Caco-2 (cell line): Measurements from ENCODE around the gene ECHS1. TPM values are rescaled to one million over a fixed set of nuclear protein-coding genes. Genes with fewer than 3 reads are reported as not detected.
"Not testable (repeated sequence)": the region's sequence is repeated elsewhere in the genome, so short reads cannot be mapped to it uniquely, and the experiment has no call there.

ENCODE experiments used
- BruUV-seq: library from RNA; stranded (reverse); fragments of 400-500 nt; replicated peaks from 2 replicates; lab custom pipeline; 2021; lab: Mats Ljungman, UMichigan
- CTCF ChIA-PET: fragments of 300-600 bp; sonication (Branson Sonifier 250); formaldehyde crosslinking; loops from one replicate; lab custom pipeline; 2022; ENCODE audit warnings: antibody characterized with exemption; lab: Charles Lee
- POLR2A ChIA-PET: fragments of 300-600 bp; sonication (Branson Sonifier 250); formaldehyde crosslinking; loops from one replicate; lab custom pipeline; 2022; ENCODE audit warnings: antibody characterized with exemption; lab: Charles Lee
- DNase-seq, 2 experiments: peaks; one replicate each; pipeline versions ENCODE4 v3.0.0 to v3.0.0-alpha.2; 2020 to 2022
- H3K27me3 ChIP-seq: replicated peaks from 2 replicates; pipeline ENCODE4 v1.6.0; 2011; ENCODE audit warnings: low read length; ENCODE audit not compliant: control insufficient read depth, insufficient read depth
- H3K36me3 ChIP-seq: 2 replicates; pipeline ENCODE4 v1.5.1; 2011; ENCODE audit warnings: low read length; ENCODE audit not compliant: control insufficient read depth, insufficient read depth
- H3K4me1 ChIP-seq: fragments of 250-450 bp; sonication (Bioruptor Pico); 2 replicates; pipeline ENCODE4 v1.5.1; 2020; ENCODE audit warnings: mild to moderate bottlenecking
- H3K4me3 ChIP-seq: 2 replicates; pipeline ENCODE4 v1.5.1; 2011; ENCODE audit warnings: low read depth, mild to moderate bottlenecking, control low read depth, low read length
- H3K9me3 ChIP-seq: fragments of 250-450 bp; sonication (Bioruptor Pico); 2 replicates; pipeline ENCODE4 v1.5.1; 2020; ENCODE audit warnings: mild to moderate bottlenecking, moderate library complexity
- H3K27ac Mint-ChIP-seq: one replicate; pipeline ENCODE4 v1.8.0; 2022; ENCODE audit warnings: mixed read lengths; ENCODE audit not compliant: unreplicated experiment
- H3K27me3 Mint-ChIP-seq: one replicate; pipeline ENCODE4 v1.8.0; 2022; ENCODE audit warnings: mixed read lengths; ENCODE audit not compliant: insufficient read depth, unreplicated experiment
- H3K36me3 Mint-ChIP-seq: one replicate; pipeline ENCODE4 v1.8.0; 2022; ENCODE audit warnings: mild to moderate bottlenecking, mixed read lengths; ENCODE audit not compliant: insufficient read depth, unreplicated experiment
- H3K4me1 Mint-ChIP-seq: one replicate; pipeline ENCODE4 v1.8.0; 2022; ENCODE audit warnings: low read depth, mixed read lengths; ENCODE audit not compliant: unreplicated experiment
- H3K4me3 Mint-ChIP-seq: one replicate; pipeline ENCODE4 v1.8.0; 2022; ENCODE audit warnings: mild to moderate bottlenecking, moderate library complexity, mixed read lengths; ENCODE audit not compliant: unreplicated experiment
- H3K9me3 Mint-ChIP-seq: one replicate; pipeline ENCODE4 v1.8.0; 2022; ENCODE audit warnings: mixed read lengths; ENCODE audit not compliant: unreplicated experiment
- intact Hi-C: fragments of 100-400 bp; cut with micrococcal nuclease; formaldehyde crosslinking; loops from one replicate; pipeline ENCODE4 v1.10.0; 2022; ENCODE audit not compliant: unreplicated experiment
- total RNA-seq: library from RNA; stranded (reverse); gene quantifications from 2 replicates; pipeline ENCODE4 v1.2.3, GENCODE V29; 2022
- TF ChIP-seq, protein P1 (sequence below), 2 experiments: fragments of 200-600 bp in 1 of 2; IDR thresholded peaks; 1 replicate in 1 of 2; 2 replicates in 1 of 2; pipeline versions ENCODE4 v1.5.1 to v1.8.0; 2011 to 2022; ENCODE audit warnings: antibody characterized with exemption in 1 of 2, control low read depth in 1 of 2, inconsistent platforms in 1 of 2, low read depth in 1 of 2, low read length in 1 of 2, mild to moderate bottlenecking in 1 of 2, moderate library complexity in 1 of 2; ENCODE audit not compliant: insufficient read depth in 1 of 2, severe bottlenecking in 1 of 2, unreplicated experiment in 1 of 2

The ECHS1 gene
- total RNA-seq, 1 experiment from 2014 or later = 247 TPM

DNA sequence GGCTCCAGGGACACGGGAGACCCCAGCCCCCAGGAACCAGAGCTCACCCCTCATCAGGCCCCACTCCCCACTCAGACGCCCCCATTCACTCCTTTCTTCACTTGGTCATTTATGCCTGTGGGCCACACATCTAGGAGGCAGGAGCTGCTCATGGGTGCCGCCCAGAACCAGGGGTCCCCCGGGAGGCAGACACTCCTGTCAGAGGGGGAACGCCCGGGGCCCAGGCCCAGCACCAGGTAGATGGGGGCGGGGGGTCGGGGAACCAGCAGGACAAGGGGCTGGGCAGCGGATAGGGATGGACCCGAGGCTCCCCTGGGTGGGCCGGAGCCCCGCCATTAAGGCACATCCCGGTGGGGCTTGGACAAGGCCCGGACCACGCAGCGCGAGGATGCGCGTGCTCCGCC is 48.3 kb downstream of the ECHS1 start:
- peak overlapping the region; percentile 86 for H3K4me3 Mint-ChIP-seq
- DNase-seq = no peak
- no peak overlapping the region for H3K4me3 ChIP-seq
- H3K27ac Mint-ChIP-seq = no peak overlapping the region
- no peaks in the 10 kb centered on the region for H3K27me3 ChIP-seq
- no peaks in the 10 kb centered on the region for H3K36me3 ChIP-seq
- H3K9me3 ChIP-seq = peaks cover 13% of the 10 kb centered on the region
- intact Hi-C loops = loop anchor here (5.0 kb wide), 1 partner anchor 67 kb away; the partner anchor contains the start of gene MTG1
- H3K4me1 Mint-ChIP-seq = peaks cover 7% of the 10 kb centered on the region
- no TSS peak for BruUV-seq
- peaks cover 6% of the 10 kb centered on the region for H3K27me3 Mint-ChIP-seq
- ChIA-PET POLR2A (interaction anchor here (0.7 to 0.9 kb wide), 2 partner anchors 27 to 54 kb away, joined by 4 to 7 read pairs; partner anchors contain the start of gene PAOX), CTCF (interaction anchor here (0.8 kb wide), 2 partner anchors 11 to 67 kb away, joined by 3 to 6 read pairs; no protein-coding TSS in a partner anchor)
- H3K36me3 Mint-ChIP-seq = peaks cover 8% of the 10 kb centered on the region
- H3K4me1 ChIP-seq = peaks cover 11% of the 10 kb centered on the region; the same call in 1 of the 2 replicates
- TF ChIP-seq, protein P1, sequence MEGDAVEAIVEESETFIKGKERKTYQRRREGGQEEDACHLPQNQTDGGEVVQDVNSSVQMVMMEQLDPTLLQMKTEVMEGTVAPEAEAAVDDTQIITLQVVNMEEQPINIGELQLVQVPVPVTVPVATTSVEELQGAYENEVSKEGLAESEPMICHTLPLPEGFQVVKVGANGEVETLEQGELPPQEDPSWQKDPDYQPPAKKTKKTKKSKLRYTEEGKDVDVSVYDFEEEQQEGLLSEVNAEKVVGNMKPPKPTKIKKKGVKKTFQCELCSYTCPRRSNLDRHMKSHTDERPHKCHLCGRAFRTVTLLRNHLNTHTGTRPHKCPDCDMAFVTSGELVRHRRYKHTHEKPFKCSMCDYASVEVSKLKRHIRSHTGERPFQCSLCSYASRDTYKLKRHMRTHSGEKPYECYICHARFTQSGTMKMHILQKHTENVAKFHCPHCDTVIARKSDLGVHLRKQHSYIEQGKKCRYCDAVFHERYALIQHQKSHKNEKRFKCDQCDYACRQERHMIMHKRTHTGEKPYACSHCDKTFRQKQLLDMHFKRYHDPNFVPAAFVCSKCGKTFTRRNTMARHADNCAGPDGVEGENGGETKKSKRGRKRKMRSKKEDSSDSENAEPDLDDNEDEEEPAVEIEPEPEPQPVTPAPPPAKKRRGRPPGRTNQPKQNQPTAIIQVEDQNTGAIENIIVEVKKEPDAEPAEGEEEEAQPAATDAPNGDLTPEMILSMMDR (IDR thresholded peaks at IDR 0.05; ENCODE audit: insufficient read depth in 1 of 2, low read depth in 1 of 2, low read length in 1 of 2, severe bottlenecking in 1 of 2, unreplicated experiment in 1 of 2) = no peak
- H3K9me3 Mint-ChIP-seq = peaks cover 9% of the 10 kb centered on the region

DNA sequence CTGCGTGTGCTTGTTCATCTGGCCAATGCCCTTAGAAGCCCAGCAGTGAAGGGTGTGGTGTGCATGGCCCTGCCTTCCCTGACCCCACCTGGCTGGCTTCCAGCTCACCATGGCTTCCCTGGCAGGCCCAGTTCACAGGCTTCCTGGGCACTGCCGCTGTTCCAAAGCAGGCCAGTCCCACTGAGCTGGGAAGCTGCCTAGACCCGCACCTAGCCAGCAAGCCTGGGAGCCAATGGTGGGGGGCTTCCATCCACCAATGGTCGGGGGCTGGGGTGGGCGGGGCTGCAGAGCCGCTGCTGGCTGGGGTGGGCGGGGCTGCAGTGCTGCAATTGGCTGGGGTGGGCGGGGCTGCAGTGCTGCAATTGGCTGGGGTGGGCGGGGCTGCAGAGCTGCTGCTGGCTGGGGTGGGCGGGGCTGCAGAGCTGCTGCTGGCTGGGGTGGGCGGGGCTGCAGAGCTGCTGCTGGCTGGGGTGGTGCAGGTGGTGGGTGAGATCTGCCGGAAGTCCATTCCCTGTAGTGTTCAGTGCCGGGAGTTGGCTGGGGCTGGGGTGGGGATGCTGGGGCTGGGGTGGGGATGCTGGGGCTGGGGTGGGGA is 48.9 kb downstream of the ECHS1 start:
- H3K36me3 ChIP-seq = no peaks in the 10 kb centered on the region
- intact Hi-C loops = no loop called here
- peaks cover 5% of the 10 kb centered on the region for H3K27me3 Mint-ChIP-seq
- no TSS peak for BruUV-seq
- peaks cover 6% of the 10 kb centered on the region for H3K36me3 Mint-ChIP-seq
- H3K27ac Mint-ChIP-seq = no peak overlapping the region
- TF ChIP-seq, protein P1 (IDR thresholded peaks at IDR 0.05; ENCODE audit: insufficient read depth in 1 of 2, low read depth in 1 of 2, low read length in 1 of 2, severe bottlenecking in 1 of 2, unreplicated experiment in 1 of 2) = no peak
- peaks cover 13% of the 10 kb centered on the region for H3K9me3 ChIP-seq
- H3K9me3 Mint-ChIP-seq = peaks cover 12% of the 10 kb centered on the region
- DNase-seq = peak; percentile 68 to 82
- no peaks in the 10 kb centered on the region for H3K27me3 ChIP-seq
- POLR2A ChIA-PET = interaction anchor here (0.6 to 0.9 kb wide), 5 partner anchors 19 to 55 kb away, joined by 3 to 7 read pairs (median 4); partner anchors contain the start of gene PAOX
- no peak overlapping the region for H3K4me3 Mint-ChIP-seq
- no peak overlapping the region for H3K4me3 ChIP-seq
- CTCF ChIA-PET = interaction anchor here (0.8 kb wide), 2 partner anchors 10 to 66 kb away, joined by 3 to 6 read pairs; no protein-coding TSS in a partner anchor
- peaks cover 11% of the 10 kb centered on the region; the same call in 1 of the 2 replicates for H3K4me1 ChIP-seq
- H3K4me1 Mint-ChIP-seq = peaks cover 9% of the 10 kb centered on the region

GRCh38 chr10:133322064-133322709 is 51.0 kb downstream of the ECHS1 start:
- H3K4me3 ChIP-seq, POLR2A ChIA-PET, H3K27me3 Mint-ChIP-seq, DNase-seq, H3K27me3 ChIP-seq, H3K36me3 ChIP-seq, intact Hi-C loops, H3K4me3 Mint-ChIP-seq, CTCF ChIA-PET, H3K36me3 Mint-ChIP-seq, BruUV-seq, H3K27ac Mint-ChIP-seq: not testable (repeated sequence)
- peaks cover 13% of the 10 kb centered on the region for H3K9me3 ChIP-seq
- H3K9me3 Mint-ChIP-seq = peaks cover 12% of the 10 kb centered on the region
- H3K4me1 ChIP-seq = peaks cover 18% of the 10 kb centered on the region
- H3K4me1 Mint-ChIP-seq = peaks cover 14% of the 10 kb centered on the region

DNA sequence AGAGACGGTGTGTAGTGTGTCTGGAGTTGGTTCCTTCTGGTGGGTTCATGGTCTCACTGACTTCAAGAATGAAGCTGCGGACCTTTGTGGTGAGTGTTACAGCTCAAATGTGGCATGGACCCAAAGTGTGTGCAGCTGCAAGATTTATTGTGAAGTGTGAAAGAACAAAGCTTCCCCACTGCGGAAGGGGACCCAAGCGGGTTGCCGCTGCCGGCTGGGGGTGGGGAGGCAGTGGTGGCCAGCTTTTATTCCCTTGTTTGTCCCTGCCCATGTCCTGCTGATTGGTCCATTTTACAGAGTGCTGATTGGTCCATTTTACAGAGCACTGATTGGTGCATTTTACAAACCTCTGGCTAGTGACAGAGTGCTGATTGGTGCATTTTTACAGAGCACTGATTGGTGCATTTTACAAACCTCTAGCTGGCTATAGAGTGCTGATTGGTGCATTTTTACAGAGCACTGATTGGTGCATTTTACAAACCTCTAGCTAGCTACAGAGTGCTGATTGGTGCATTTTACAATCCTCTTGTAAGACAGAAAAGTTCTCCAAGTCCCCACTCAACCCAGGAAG is 52.2 kb downstream of the ECHS1 start:
- BruUV-seq, POLR2A ChIA-PET: not testable (repeated sequence)
- CTCF ChIA-PET = interaction anchor here (0.7 kb wide), 1 partner anchor 130 kb away, joined by 3 read pairs; no protein-coding TSS in a partner anchor

More for the DNA sequence above, 52.2 kb downstream of the ECHS1 start:
- H3K36me3 ChIP-seq, H3K4me3 ChIP-seq, intact Hi-C loops, H3K27me3 Mint-ChIP-seq, H3K27me3 ChIP-seq, H3K36me3 Mint-ChIP-seq, H3K4me3 Mint-ChIP-seq, H3K27ac Mint-ChIP-seq, H3K4me1 Mint-ChIP-seq, DNase-seq: not testable (repeated sequence)
- H3K9me3 Mint-ChIP-seq = peaks cover 12% of the 10 kb centered on the region
- peaks cover 14% of the 10 kb centered on the region for H3K4me1 ChIP-seq
- peaks cover 13% of the 10 kb centered on the region for H3K9me3 ChIP-seq
